Spleen (tissue), 7 donors: ENCODE measurements around the gene ZNF790.

Source experiments
- POLR2A ChIP-seq, 3 donors: fragments of 450-650 bp; IDR thresholded peaks; one replicate each; pipeline ENCODE4 v1.5.1; 2017; ENCODE audit warnings: antibody characterized with exemption in 3 of 3, mild to moderate bottlenecking in 1 of 3
- TF ChIP-seq, protein P1 (sequence below), 11 experiments: fragments of 200-600 bp in 7 of 11; fragments of 450-650 bp in 4 of 11; sonication (generic) in 4 of 11; IDR thresholded peaks in 8 of 11; conservative IDR thresholded peaks in 3 of 11; 1 replicate in 7 of 11; 2 replicates in 4 of 11; pipeline versions ENCODE4 v1.4.0 to v1.8.0; 2016 to 2021; ENCODE audit warnings: antibody characterized with exemption in 11 of 11, inconsistent platforms in 4 of 11, mild to moderate bottlenecking in 1 of 11
- donor health status: DM: no; HTN: no; CAD: no; lungs with moderate emphysema.
- donor health status: DM: no; HTN: no; CAD: no.
- donor health status: DM: no; HTN: no; CAD: no.

DNA sequence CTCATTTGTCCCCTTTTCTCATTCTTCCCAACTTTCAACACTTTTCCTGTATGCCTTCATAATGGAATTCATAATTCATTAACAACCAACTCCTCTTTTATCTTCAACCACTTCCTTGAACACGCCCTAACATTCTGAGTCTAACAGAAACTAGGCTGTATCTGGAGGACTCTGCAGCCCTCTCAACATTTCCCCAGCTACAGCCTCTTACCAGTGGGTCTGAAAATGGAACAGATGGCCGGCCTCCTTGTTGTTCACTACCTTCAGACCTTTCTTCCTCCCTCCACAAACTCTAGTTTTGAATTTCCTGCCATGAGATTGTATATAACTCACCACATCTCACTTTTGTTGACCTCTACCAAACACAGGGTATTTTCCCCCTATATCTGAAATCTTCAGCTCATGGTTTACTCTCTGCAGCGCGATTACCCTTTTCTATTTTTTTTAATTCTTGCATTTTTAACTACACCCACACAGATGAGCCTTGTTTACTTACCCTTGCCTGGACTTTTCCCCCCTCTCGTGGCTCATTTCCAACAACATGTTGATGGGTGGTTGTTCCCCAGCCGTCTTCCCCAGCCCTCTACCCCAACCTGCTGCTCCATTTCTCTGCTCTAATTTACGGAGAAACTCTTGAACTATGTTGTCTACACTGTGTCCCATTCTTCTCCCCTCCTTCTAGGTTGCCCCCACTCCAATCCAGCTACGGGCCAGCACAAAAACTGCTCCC is 846 bp downstream of the ZNF790 start:
- TF ChIP-seq, protein P1, sequence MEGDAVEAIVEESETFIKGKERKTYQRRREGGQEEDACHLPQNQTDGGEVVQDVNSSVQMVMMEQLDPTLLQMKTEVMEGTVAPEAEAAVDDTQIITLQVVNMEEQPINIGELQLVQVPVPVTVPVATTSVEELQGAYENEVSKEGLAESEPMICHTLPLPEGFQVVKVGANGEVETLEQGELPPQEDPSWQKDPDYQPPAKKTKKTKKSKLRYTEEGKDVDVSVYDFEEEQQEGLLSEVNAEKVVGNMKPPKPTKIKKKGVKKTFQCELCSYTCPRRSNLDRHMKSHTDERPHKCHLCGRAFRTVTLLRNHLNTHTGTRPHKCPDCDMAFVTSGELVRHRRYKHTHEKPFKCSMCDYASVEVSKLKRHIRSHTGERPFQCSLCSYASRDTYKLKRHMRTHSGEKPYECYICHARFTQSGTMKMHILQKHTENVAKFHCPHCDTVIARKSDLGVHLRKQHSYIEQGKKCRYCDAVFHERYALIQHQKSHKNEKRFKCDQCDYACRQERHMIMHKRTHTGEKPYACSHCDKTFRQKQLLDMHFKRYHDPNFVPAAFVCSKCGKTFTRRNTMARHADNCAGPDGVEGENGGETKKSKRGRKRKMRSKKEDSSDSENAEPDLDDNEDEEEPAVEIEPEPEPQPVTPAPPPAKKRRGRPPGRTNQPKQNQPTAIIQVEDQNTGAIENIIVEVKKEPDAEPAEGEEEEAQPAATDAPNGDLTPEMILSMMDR (IDR thresholded peaks at IDR 0.05 in 8 of 11, conservative IDR thresholded peaks at IDR 0.05 in 3 of 11): no peak
- TF ChIP-seq POLR2A (IDR thresholded peaks at IDR 0.05): no peak
